Posterior vena cava (tissue), 2 donors: ENCODE data around the gene RBM19. TPM values are rescaled to one million over a fixed set of nuclear protein-coding genes. Genes with fewer than 3 reads are reported as not detected.

Source experiments
- DNase-seq: peaks from one replicate; pipeline ENCODE4 v3.0.0-alpha.2; 2020; ENCODE audit warnings: low spot score
- intact Hi-C, 2 donors: fragments of 100-400 bp; cut with DNase I; formaldehyde crosslinking; loops; one replicate each; pipeline versions ENCODE4 v1.14.1 to v1.14.2; 2022 to 2023
- total RNA-seq, 2 donors: library from RNA; stranded (reverse); fragmentation: NEBNext Ultra II Directional; extraction: Animal tissue kit (Norgen Biotek cat#: 25700); gene quantifications; one replicate each; pipeline ENCODE4 v1.2.1, GENCODE V29; 2021
- donor health status: DM: yes; HTN: yes; CAD: no.
- donor health status: DM: yes; HTN: yes; CAD: no.

The RBM19 gene
- total RNA-seq, 2 donors from 2014 or later = 23.8 to 27.7 TPM

GRCh38 chr12:113936460-113936859 is 29.7 kb downstream of the RBM19 start:
- intact Hi-C loops = no loop called here
- DNase-seq = no peak

DNA sequence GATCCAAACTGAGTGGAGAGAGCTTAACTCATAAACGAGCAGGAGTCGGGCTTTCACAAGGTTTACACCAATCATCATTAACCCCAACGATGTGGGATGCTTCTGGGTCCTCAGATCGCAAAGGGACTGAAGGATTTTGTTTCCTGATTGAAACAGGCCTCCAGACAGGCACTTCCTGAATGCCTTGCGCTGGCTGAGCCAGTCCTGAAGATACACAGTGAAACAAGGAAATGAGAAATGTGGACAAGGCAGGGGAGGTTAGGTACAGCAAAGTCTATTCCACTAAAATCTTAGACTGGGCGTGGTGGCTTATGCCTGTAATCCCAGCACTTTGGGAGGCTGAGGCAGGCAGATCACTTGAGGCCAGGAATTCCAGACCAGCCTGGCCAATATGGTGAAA is 30.7 kb downstream of the RBM19 start:
- DNase-seq = no peak
- intact Hi-C loops = no loop called here

GRCh38 chr12:113934946-113935345 is 31.2 kb downstream of the RBM19 start:
- no peak for DNase-seq
- intact Hi-C loops = no loop called here

- intact Hi-C loops = no loop called here
- DNase-seq = no peak
These were observed 31.9 kb downstream of the RBM19 start for GRCh38 chr12:113934060-113934814.

DNA sequence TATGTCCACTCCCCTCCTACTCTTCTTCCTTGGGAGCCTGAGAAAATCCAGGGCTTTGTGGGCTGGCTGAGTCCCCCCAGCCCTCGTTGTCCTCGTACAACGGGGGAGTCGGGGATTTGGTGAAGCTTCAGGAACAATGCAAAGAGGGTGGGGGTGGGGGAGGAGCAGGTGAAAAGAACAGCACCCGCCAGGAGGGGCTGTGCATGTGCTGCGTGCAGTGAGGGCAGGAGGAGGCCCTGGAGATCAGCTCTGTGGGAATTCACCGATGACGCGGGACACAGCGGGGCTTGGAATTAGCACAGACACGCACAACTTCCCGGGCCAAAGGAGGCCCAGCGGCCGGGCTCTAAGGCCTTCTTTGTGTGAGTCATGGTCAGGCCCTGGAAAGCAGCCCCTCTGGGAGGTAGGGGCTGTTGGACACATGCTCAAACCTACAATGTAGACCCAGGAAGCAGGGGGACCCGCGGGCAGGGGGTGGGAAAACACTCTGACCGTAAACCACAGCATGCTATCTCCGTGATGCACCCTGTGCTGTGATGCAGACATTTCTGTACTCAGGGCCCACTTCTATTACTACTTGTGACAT is 32.8 kb downstream of the RBM19 start:
- intact Hi-C loops = no loop called here

GRCh38 chr12:113932381-113933196 is 33.5 kb downstream of the RBM19 start:
- intact Hi-C loops = no loop called here
- no peak for DNase-seq

More for the DNA sequence above, 32.8 kb downstream of the RBM19 start:
- peak; percentile 89 for DNase-seq

GRCh38 chr12:113931517-113931916 is 34.6 kb downstream of the RBM19 start:
- intact Hi-C loops = no loop called here
- no peak for DNase-seq

DNA sequence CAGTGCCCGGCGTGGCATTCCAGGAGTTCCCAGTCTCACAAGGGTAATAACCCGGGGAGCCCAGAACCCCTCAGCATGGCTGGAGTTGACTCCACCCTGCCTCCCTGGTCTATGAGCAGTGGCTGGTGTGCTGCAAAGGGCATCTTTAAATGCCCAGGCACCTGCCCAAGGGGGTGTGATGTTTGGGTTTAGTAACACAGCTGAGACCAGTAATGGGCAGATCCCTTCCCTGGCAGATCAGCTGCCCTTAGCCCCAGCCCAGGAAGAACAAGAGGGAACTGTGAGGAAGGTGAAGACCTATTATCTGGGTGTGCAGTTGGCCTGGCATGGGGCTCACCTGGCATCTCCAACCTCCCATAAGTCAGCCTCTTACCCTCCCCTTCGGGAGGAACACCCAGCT is 35.9 kb downstream of the RBM19 start:
- intact Hi-C loops = no loop called here
- no peak for DNase-seq

GRCh38 chr12:113929312-113929989 is 36.7 kb downstream of the RBM19 start:
- DNase-seq = no peak
- intact Hi-C loops = no loop called here

- intact Hi-C loops = no loop called here
- no peak for DNase-seq
These were observed 39.3 kb downstream of the RBM19 start for GRCh38 chr12:113926788-113927187.

GRCh38 chr12:113924341-113924740 is 41.8 kb downstream of the RBM19 start:
- intact Hi-C loops = no loop called here

GRCh38 chr12:113923251-113923650 is 42.9 kb downstream of the RBM19 start:
- no peak for DNase-seq
- intact Hi-C loops = no loop called here

More at GRCh38 chr12:113924341-113924740, 41.8 kb downstream of the RBM19 start:
- DNase-seq = no peak

- no peak for DNase-seq
- intact Hi-C loops = no loop called here
These were observed 44.7 kb downstream of the RBM19 start for GRCh38 chr12:113921430-113921829.

DNA sequence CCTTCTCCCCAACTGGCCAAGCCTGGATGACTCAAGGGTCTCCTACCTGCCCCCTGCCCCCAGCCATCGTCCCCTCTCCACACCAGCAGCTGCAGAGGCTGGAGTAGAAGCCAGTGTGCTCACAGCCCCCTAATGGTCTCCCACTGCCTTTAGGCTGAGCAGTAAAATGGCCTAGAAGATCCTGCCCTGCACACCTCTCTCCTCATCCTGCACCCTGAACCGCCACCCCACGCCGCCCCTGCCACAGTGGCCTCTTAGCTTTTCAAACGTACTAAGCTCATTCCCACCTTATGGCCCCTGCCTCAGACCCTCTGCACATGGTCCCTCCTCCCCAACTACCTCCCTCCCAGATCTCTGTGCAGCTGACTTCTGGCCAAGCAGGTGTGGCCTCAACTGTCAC is 46.3 kb downstream of the RBM19 start:
- no peak for DNase-seq
- intact Hi-C loops = no loop called here

- DNase-seq = no peak
- intact Hi-C loops = no loop called here
These were observed 47.8 kb downstream of the RBM19 start for GRCh38 chr12:113918306-113918705.

DNA sequence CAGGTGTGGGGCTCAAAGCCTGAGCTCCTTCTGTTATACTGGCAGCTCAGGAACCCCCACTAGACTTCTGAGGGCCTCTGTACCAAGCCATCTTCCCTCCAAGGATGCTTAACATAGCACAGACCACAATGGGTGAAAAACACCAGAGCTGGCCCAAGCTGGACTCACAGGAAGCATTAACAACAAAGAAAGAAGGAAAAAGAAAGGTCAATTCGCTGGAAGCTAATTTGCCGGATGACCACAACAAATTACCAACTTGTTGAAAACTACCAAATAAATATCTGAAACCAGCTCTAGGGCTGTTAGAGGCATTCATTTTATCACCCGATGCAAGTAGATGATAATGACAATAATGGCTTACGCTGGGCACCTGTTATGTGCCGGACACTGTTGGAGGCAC is 48.7 kb downstream of the RBM19 start:
- intact Hi-C loops = no loop called here

GRCh38 chr12:113914806-113915205 is 51.3 kb downstream of the RBM19 start:
- no peak for DNase-seq
- intact Hi-C loops = loop anchor here (5.0 kb wide), 2 partner anchors 453 to 558 kb away; partner anchors contain the start of gene PLBD2 (in 1 of the 2)

More for the DNA sequence above, 48.7 kb downstream of the RBM19 start:
- no peak for DNase-seq

DNA sequence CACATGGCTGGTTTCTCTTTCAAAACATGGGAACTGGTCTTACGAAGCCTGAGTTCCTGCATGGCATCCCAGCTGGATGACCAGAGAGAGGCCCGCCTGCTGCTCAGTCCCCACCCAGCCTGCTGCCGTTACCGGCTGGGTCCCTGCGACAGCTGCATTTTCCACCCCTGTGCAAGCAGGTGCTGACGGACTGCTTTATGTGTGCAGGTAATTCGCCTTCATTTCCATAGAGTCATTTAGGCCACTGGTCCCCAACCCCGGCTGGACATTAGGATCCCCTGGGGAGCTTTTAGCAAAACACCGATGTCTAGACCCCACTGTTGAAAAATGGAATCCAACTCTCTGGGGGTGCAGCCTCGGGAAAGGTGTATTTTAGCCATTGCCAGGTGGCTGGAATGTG is 51.9 kb downstream of the RBM19 start:
- intact Hi-C loops = loop anchor here (5.0 kb wide), 2 partner anchors 452 to 557 kb away; partner anchors contain the start of gene PLBD2 (in 1 of the 2)
- DNase-seq = no peak

DNA sequence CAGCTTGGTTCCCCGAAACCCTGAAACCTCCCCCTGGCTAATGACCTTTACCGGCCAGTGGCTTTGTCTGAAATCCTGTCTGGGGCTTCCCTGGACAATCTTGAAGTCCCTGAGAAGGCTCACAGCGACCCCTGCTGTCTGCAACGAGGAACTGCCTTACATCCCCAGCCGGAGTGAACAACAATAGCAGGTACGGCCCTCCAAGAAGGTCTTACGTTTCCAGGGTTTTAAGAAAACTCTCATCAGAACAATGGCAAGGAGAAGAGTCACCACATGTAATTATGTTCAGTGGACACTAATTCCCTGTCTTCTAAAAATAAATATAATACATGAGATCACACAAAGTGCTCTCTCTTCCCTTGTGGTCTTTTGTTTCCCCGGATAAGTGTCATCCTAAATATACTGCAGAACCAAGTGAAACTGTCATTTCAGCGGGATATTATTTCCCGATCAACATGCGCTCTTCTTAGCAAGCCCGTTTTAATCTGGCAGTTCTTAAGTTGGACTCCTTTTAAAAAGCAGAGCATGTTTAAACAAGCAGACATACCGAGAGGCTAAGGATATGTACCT is 53.3 kb downstream of the RBM19 start:
- intact Hi-C loops = loop anchor here (5.0 kb wide), 2 partner anchors 451 to 556 kb away; partner anchors contain the start of gene PLBD2 (in 1 of the 2)
- no peak for DNase-seq
